ENCODE results near the gene OR10AD1. TPM values are rescaled to one million over a fixed set of nuclear protein-coding genes. Genes with fewer than 3 reads are reported as not detected.
A peak's percentile ranks its signal among the peaks of the same experiment; 100 is the strongest.
"Not testable (repeated sequence)": the region's sequence is repeated elsewhere in the genome, so short reads cannot be mapped to it uniquely, and the experiment has no call there.

The OR10AD1 gene
- total and polyA plus RNA-seq, 5 donors = not detected

DNA sequence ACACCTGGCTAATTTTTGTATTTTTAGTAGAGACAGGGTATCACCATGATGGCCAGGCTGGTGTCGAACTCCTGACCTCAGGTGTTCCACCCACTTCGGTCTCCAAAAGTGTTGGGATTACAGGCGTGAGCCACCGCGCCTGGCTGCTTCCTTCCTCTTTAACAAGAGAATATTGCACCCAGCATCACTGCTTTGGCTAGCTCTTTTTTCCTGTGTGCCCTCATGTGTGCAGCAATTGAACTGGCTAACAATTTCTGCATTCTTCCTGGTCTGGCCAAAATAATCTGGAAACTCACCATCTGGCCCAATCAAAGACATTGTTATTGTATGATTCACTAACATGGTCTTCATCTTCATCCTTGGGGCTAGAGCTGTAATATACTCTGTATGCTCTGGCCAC, 43.0 kb downstream of the OR10AD1 start:
- Histone ChIP-seq H3K27ac (ENCODE audit: low read length) (no peak overlapping the region), H3K9me3 (ENCODE audit: control insufficient read depth, low read length) (no peaks in the 10 kb centered on the region), H3K4me3 (ENCODE audit: low read length) (no peak overlapping the region), H3K27me3 (ENCODE audit: control insufficient read depth, insufficient read depth) (no peaks in the 10 kb centered on the region), H3K4me1 (ENCODE audit: control insufficient read depth, insufficient read depth, low read length) (peaks cover 2% of the 10 kb centered on the region)
- intact Hi-C loops (cut with DNase I) = loop anchor here in 3 of 4 donors (5.0 to 10.0 kb wide), 3 partner anchors 45 to 78 kb away; partner anchors contain the start of gene PFKM (in 1 of the 3)
- ATAC-seq (no peak), DNase-seq (no peak)
- WGBS = 78% methylated on average over 5 of the region's 5 CpGs

DNA sequence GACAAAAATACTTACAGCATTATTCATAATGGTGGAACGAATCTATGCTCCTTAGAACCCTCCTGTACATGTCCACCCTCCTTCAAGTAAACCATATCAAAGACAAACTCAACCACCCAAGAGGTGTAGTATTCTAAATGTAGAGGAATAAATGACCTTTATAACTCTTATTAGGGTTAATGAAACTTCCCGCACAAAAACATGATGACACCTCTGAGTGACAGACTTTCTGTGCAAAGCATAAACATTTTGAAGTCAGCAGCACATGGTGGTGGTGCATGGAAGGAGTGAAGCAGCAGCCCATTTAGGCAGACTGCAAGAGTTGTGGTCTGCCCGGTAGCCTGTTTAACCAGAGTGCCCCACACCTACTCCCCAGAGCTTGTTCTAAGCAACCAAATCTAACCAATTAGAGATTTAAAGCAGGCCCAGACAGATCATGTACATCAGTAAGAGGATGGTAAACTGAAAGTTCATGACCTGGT, 45.2 kb downstream of the OR10AD1 start:
- Histone ChIP-seq H3K4me1 (ENCODE audit: control insufficient read depth, insufficient read depth, low read length) (peaks cover 2% of the 10 kb centered on the region), H3K27ac (ENCODE audit: low read length) (peak overlapping the region; percentile 92), H3K9me3 (ENCODE audit: control insufficient read depth, low read length) (no peaks in the 10 kb centered on the region), H3K27me3 (ENCODE audit: control insufficient read depth, insufficient read depth) (no peaks in the 10 kb centered on the region), H3K4me3 (ENCODE audit: low read length) (peak overlapping the region; percentile 61)
- WGBS = 65% methylated on average over 3 of the region's 3 CpGs
- DNase-seq = no peak
- intact Hi-C loops (cut with DNase I) = loop anchor here in 1 of 4 donors (10.0 kb wide), 1 partner anchor 53 kb away; the partner anchor contains the start of gene SENP1
- no peak for ATAC-seq

DNA sequence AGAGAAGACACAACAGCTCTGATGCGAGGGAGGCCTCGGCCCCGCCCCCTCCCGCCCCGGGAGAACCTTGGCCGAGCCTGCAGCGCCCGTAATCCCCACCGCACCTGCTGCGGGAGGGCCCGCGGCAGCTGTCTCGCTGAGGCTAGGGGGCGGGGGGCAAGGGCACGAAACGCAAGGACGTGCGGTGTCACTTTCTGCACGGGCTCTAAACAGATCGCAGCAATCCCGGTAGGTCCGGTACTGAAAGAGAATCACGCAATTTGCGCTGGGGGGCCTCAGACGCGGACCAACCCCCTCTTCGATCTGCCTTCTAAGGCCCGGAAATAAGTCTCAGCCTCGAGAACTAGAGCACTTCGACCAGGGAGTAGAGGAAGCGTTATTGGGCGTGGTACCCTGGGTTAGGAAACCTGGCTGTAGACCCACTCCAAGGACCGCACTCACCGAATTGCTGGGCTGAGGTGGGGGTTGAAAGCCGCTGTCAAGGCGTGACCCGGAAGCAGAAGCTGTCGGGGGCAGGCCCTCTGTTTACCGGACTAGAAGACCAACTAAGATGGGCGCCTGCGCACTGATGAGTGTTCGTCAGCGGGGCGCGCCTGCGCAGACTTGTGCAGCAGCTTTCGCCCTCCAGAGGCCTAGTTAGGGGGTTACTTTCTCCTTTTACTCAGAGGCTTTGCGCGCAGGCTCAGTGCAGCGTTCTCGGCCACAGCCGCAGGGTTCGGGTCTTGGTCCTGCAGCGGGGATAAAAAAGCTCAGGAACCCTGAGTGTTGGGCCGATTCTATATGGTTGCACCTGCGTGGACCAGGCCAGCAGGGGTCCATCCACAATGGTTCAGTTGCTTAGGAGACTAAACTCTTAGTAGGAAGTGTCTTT, 45.8 kb downstream of the OR10AD1 start, which contains the start of gene ASB8:
Gene ASB8, minus strand, starts transcription at position 498 of the 871 bp plus-strand sequence. CDS start 4,019 bp downstream, outside the sequence.
- WGBS = under 1% methylated on average over 56 of the region's 56 CpGs
- intact Hi-C loops (cut with DNase I) = loop anchor here in 1 of 4 donors (10.0 kb wide), 1 partner anchor 52 kb away; the partner anchor contains the start of gene SENP1
- peaks cover 2% of the 10 kb centered on the region for H3K4me1 ChIP-seq (ENCODE audit: control insufficient read depth, insufficient read depth, low read length)

DNA sequence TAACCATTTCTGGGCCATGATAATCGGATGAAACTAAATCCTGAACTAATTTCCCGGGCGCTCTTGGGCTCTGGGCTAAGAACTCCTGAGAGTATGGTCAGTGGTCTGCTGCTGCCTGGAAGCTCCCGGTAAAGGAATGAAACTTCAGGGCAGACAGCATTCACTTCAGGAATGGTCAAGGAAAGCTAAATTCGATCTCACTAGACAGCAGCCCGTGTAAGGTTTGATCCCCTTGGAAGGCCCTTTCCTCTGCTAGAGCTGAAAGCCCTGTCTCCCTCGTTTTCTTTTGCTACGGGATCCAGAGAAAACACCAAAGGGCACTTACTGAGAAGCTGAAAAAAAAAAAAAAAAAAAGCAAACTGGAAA, 46.5 kb downstream of the OR10AD1 start:
- no peaks in the 10 kb centered on the region for H3K9me3 ChIP-seq (ENCODE audit: control insufficient read depth, low read length)
- H3K4me1 ChIP-seq (ENCODE audit: control insufficient read depth, insufficient read depth, low read length) = peaks cover 2% of the 10 kb centered on the region
- no peak for DNase-seq
- H3K27me3 ChIP-seq (ENCODE audit: control insufficient read depth, insufficient read depth) = no peaks in the 10 kb centered on the region
- peak overlapping the region; percentile 16 for H3K27ac ChIP-seq (ENCODE audit: low read length)
- H3K4me3 ChIP-seq (ENCODE audit: low read length) = peak overlapping the region; percentile 61
- intact Hi-C loops (cut with DNase I) = loop anchor here in 1 of 4 donors (10.0 kb wide), 1 partner anchor 52 kb away; the partner anchor contains the start of gene SENP1
- WGBS = 26% methylated on average over 8 of the region's 8 CpGs
- ATAC-seq = no peak

More for the DNA sequence above, 45.8 kb downstream of the OR10AD1 start, which contains the start of gene ASB8:
- peak; percentile 98 to 99 for ATAC-seq
- no peaks in the 10 kb centered on the region for H3K9me3 ChIP-seq (ENCODE audit: control insufficient read depth, low read length)
- peak within 1 kb of the TSS; percentile 92 for H3K27ac ChIP-seq (ENCODE audit: low read length)
- DNase-seq = peak; percentile 99 to 100 (median 100)
- H3K27me3 ChIP-seq (ENCODE audit: control insufficient read depth, insufficient read depth) = no peaks in the 10 kb centered on the region
- peak within 1 kb of the TSS; percentile 61 for H3K4me3 ChIP-seq (ENCODE audit: low read length)

DNA sequence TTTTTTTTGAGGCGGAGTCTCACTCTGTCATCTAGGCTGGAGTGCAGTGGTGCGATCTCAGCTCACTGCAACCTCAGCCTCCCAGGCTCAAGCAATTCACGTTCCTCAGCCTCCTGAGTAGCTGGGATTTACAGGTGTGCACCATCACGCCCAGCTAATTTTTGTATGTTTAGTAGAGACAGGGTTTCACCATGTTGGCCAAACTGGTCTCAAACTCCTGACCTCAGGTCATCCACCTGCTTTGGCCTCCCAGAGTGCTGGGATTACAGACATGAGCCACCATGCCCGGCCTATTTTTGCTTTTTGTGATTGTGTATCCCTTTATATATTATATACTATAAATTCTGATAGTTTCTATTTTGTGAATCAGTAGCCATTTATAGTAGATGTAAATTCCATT, 47.3 kb downstream of the OR10AD1 start:
- not testable (repeated sequence) for ATAC-seq; H3K9me3 ChIP-seq (ENCODE audit: control insufficient read depth, low read length); DNase-seq; H3K27ac ChIP-seq (ENCODE audit: low read length); H3K4me3 ChIP-seq (ENCODE audit: low read length); H3K4me1 ChIP-seq (ENCODE audit: control insufficient read depth, insufficient read depth, low read length); H3K27me3 ChIP-seq (ENCODE audit: control insufficient read depth, insufficient read depth)
- WGBS = 99% methylated on average over 5 of the region's 5 CpGs
- intact Hi-C loops (cut with DNase I) = loop anchor here in 1 of 4 donors (10.0 kb wide), 1 partner anchor 51 kb away; the partner anchor contains the start of gene SENP1

Other genes with a start within 250 kb of the OR10AD1 start
- gene TMEM106C, start 239.7 kb downstream of the OR10AD1 start, total RNA-seq = 10 to 100 TPM; 68.6 to 85.7 (median 74.5) TPM
- gene TMEM106C, start 239.7 kb downstream of the OR10AD1 start, polyA plus RNA-seq = 67.8 TPM
- not detected for gene COL2A1, start 198.8 kb downstream of the OR10AD1 start, total RNA-seq
- gene COL2A1, start 198.8 kb downstream of the OR10AD1 start, polyA plus RNA-seq = 0.07 TPM
- gene SENP1, start 97.2 kb downstream of the OR10AD1 start, total RNA-seq = 10 to 100 TPM in 1 of 4 donors, 1 to 10 TPM in 3; 7.7 to 12.8 (median 9.0) TPM
- gene SENP1, start 97.2 kb downstream of the OR10AD1 start, polyA plus RNA-seq = 2.8 TPM
- gene PFKM, start 83.9 kb downstream of the OR10AD1 start, total RNA-seq = 100 to 1,000 TPM; 322 to 429 (median 358) TPM
- gene PFKM, start 83.9 kb downstream of the OR10AD1 start, polyA plus RNA-seq = 204 TPM
- gene ASB8, start 45.8 kb downstream of the OR10AD1 start, total RNA-seq = 10 to 100 TPM; 58.5 to 69.9 (median 62.4) TPM
- 33.4 TPM for gene ASB8, start 45.8 kb downstream of the OR10AD1 start, polyA plus RNA-seq
- gene CCDC184, start 19.6 kb downstream of the OR10AD1 start, total RNA-seq = 1 to 10 TPM in 1 of 4 donors, under 1 TPM in 3; 0.71 to 1.1 (median 0.84) TPM
- 0.57 TPM for gene CCDC184, start 19.6 kb downstream of the OR10AD1 start, polyA plus RNA-seq
- 10 to 100 TPM; 11.5 to 20.7 (median 15.6) TPM for gene ZNF641, start 147.6 kb upstream of the OR10AD1 start, total RNA-seq
- 4.0 TPM for gene ZNF641, start 147.6 kb upstream of the OR10AD1 start, polyA plus RNA-seq